Measurements from ENCODE around the gene EVPL.

Gene EVPL

GRCh38 chr17:76014925-76015261 lies 12.2 kb downstream of the EVPL start:
- no peak for DNase-seq

GRCh38 chr17:76014100-76014924 lies 12.8 kb downstream of the EVPL start:
- peak; percentile 37 for DNase-seq

GRCh38 chr17:76013377-76013932 lies 13.7 kb downstream of the EVPL start:
- DNase-seq: no peak

- no peak for DNase-seq
These were observed 15.2 kb downstream of the EVPL start for GRCh38 chr17:76011951-76012350.

GRCh38 chr17:76009969-76010661 lies 17.0 kb downstream of the EVPL start:
- DNase-seq: no peak

- DNase-seq: no peak
These were observed 17.7 kb downstream of the EVPL start for GRCh38 chr17:76009447-76009846.

- no peak for DNase-seq
These were observed 18.3 kb downstream of the EVPL start for GRCh38 chr17:76008630-76009425.

GRCh38 chr17:76008208-76008607 lies 18.9 kb downstream of the EVPL start:
- no peak for DNase-seq

- DNase-seq: no peak
These were observed 19.3 kb downstream of the EVPL start for GRCh38 chr17:76007850-76008165.

GRCh38 chr17:76007131-76007849 lies 19.8 kb downstream of the EVPL start:
- no peak for DNase-seq

- DNase-seq: peak; percentile 59
These were observed 21.6 kb downstream of the EVPL start for GRCh38 chr17:76005263-76006149.

- DNase-seq: no peak
These were observed 22.3 kb downstream of the EVPL start for GRCh38 chr17:76004750-76005262.

- no peak for DNase-seq
These were observed 23.2 kb downstream of the EVPL start for GRCh38 chr17:76003915-76004314.

- no peak for DNase-seq
These were observed 25.0 kb downstream of the EVPL start for GRCh38 chr17:76002100-76002499.

- DNase-seq: no peak
These were observed 26.2 kb downstream of the EVPL start, which contains the start of gene CDK3 for GRCh38 chr17:76000755-76001521. Gene CDK3 (plus strand): TSS chr17:76000855. CDS start chr17:76001426, 571 bp downstream.

- DNase-seq: no peak
These were observed 26.9 kb downstream of the EVPL start for GRCh38 chr17:76000016-76000754.

- no peak for DNase-seq
These were observed 28.7 kb downstream of the EVPL start for GRCh38 chr17:75998327-75998795.

- DNase-seq: no peak
These were observed 30.2 kb downstream of the EVPL start for GRCh38 chr17:75996665-75997590.
